CD14-positive monocyte (primary cell): Measurements from ENCODE around the gene SF1. TPM values are rescaled to one million over a fixed set of nuclear protein-coding genes. Genes with fewer than 3 reads are reported as not detected.

Experiments
- DNase-seq, 3 donors: peaks; one replicate each; pipeline ENCODE4 v3.0.0-alpha.2; 2011 to 2022
- H2AFZ ChIP-seq: 2 replicates; pipeline ENCODE4 v1.6.0; 2012; ENCODE audit warnings: mild to moderate bottlenecking, low read depth, low read length, inconsistent platforms; ENCODE audit not compliant: insufficient read depth, poor library complexity, severe bottlenecking
- H3K27ac ChIP-seq, 2 donors: 1 replicate in 1 of 2; 2 replicates in 1 of 2; pipeline ENCODE4 v1.5.1; 2012 to 2013; ENCODE audit warnings: low read length in 2 of 2, control low read depth in 1 of 2, inconsistent platforms in 1 of 2, low read depth in 1 of 2, mild to moderate bottlenecking in 1 of 2
- H3K27me3 ChIP-seq, 2 donors: one replicate each; pipeline versions ENCODE4 v1.6.0 to v1.6.1; 2011 to 2013; ENCODE audit warnings: low read length in 2 of 2; ENCODE audit not compliant: control insufficient read depth in 2 of 2, insufficient read depth in 2 of 2
- H3K36me3 ChIP-seq, 2 donors: replicated peaks in 1 of 2; 1 replicate in 1 of 2; 2 replicates in 1 of 2; pipeline versions ENCODE4 v1.5.1 to v1.6.1; 2012 to 2013; ENCODE audit warnings: low read length in 2 of 2, control low read depth in 1 of 2, inconsistent platforms in 1 of 2, mild to moderate bottlenecking in 1 of 2; ENCODE audit not compliant: insufficient read depth in 2 of 2, control insufficient read depth in 1 of 2
- H3K4me1 ChIP-seq, 2 donors: 1 replicate in 1 of 2; 2 replicates in 1 of 2; pipeline versions ENCODE4 v1.5.1 to v1.6.1; 2012 to 2013; ENCODE audit warnings: low read length in 2 of 2, control low read depth in 1 of 2, inconsistent platforms in 1 of 2, mild to moderate bottlenecking in 1 of 2, moderate library complexity in 1 of 2; ENCODE audit not compliant: insufficient read depth in 2 of 2, control insufficient read depth in 1 of 2
- H3K4me2 ChIP-seq: replicated peaks from 2 replicates; pipeline ENCODE3; 2012; ENCODE audit warnings: low read length, moderate library complexity, mild to moderate bottlenecking; ENCODE audit not compliant: poor library complexity, severe bottlenecking; ENCODE audit errors: extremely low read depth
- H3K4me3 ChIP-seq, 3 experiments: fragments of 200-600 bp in 1 of 3; sonication (generic) in 1 of 3; replicated peaks in 1 of 3; 1 replicate in 2 of 3; 2 replicates in 1 of 3; pipeline ENCODE4 v1.5.1; 2011 to 2013; ENCODE audit warnings: low read length in 3 of 3, mild to moderate bottlenecking in 3 of 3, control low read depth in 2 of 3, low read depth in 2 of 3, inconsistent platforms in 1 of 3, moderate library complexity in 1 of 3
- H3K79me2 ChIP-seq: 2 replicates; pipeline ENCODE4 v1.6.0; 2012; ENCODE audit warnings: mild to moderate bottlenecking, control low read depth, inconsistent platforms, low read length, moderate library complexity; ENCODE audit not compliant: insufficient read depth
- H3K9ac ChIP-seq: 2 replicates; pipeline ENCODE4 v1.6.0; 2017; ENCODE audit warnings: low read length, mild to moderate bottlenecking; ENCODE audit not compliant: insufficient read depth, poor library complexity, severe bottlenecking
- H3K9me3 ChIP-seq, 2 donors: replicated peaks in 1 of 2; 1 replicate in 1 of 2; 2 replicates in 1 of 2; pipeline versions ENCODE4 v1.5.1 to v1.6.1; 2012 to 2013; ENCODE audit warnings: low read length in 2 of 2, control low read depth in 1 of 2; ENCODE audit not compliant: control insufficient read depth in 1 of 2, insufficient read depth in 1 of 2
- H4K20me1 ChIP-seq: 2 replicates; pipeline ENCODE4 v1.6.0; 2012; ENCODE audit warnings: mild to moderate bottlenecking, low read length, control low read depth, moderate library complexity; ENCODE audit not compliant: insufficient read depth
- H3K27ac Mint-ChIP-seq, 7 donors: one replicate each; pipeline ENCODE4 v1.8.0; 2020; ENCODE audit warnings: mild to moderate bottlenecking in 7 of 7, mixed read lengths in 7 of 7, moderate library complexity in 6 of 7, inconsistent platforms in 2 of 7
- H3K27me3 Mint-ChIP-seq, 3 donors: one replicate each; pipeline ENCODE4 v1.8.0; 2021 to 2022; ENCODE audit warnings: low read depth in 3 of 3, mild to moderate bottlenecking in 3 of 3, mixed read lengths in 3 of 3, moderate library complexity in 3 of 3, inconsistent platforms in 1 of 3
- H3K36me3 Mint-ChIP-seq, 2 donors: one replicate each; pipeline ENCODE4 v1.8.0; 2020; ENCODE audit warnings: mixed read lengths in 2 of 2, inconsistent platforms in 1 of 2, mild to moderate bottlenecking in 1 of 2
- H3K4me1 Mint-ChIP-seq: one replicate; pipeline ENCODE4 v1.8.0; 2020; ENCODE audit warnings: mild to moderate bottlenecking, mixed read lengths
- H3K4me3 Mint-ChIP-seq, 2 donors: one replicate each; pipeline ENCODE4 v1.8.0; 2020; ENCODE audit warnings: mild to moderate bottlenecking in 2 of 2, mixed read lengths in 2 of 2, moderate library complexity in 1 of 2
- H3K9me3 Mint-ChIP-seq, 7 donors: one replicate each; pipeline ENCODE4 v1.8.0; 2020 to 2022; ENCODE audit warnings: mixed read lengths in 7 of 7, mild to moderate bottlenecking in 6 of 7, moderate library complexity in 6 of 7, inconsistent platforms in 2 of 7
- WGBS: methylation state at CpG from one replicate; pipeline ENCODE4 v1.1.5; 2013; ENCODE audit warnings: missing lambda C conversion rate; ENCODE audit not compliant: insufficient coverage; 5-methylcytosine and 5-hydroxymethylcytosine counted together
- intact Hi-C, 2 donors: fragments of 100-400 bp; cut with micrococcal nuclease; formaldehyde crosslinking; loops; one replicate each; pipeline versions ENCODE4 v1.15.0 to v1.15.1; 2023
- polyA plus RNA-seq, 3 donors: library from polyadenylated mRNA; depleted of rRNA in 1 of 3; unstranded in 2 of 3; stranded (reverse) in 1 of 3; fragments of 300-500 nt in 2 of 3; fragments of >200 nt in 1 of 3; fragmentation: Illumina TruSeq in 2 of 3; gene quantifications; 1 replicate in 2 of 3; 2 replicates in 1 of 3; pipeline ENCODE4 v1.2.3, GENCODE V29; 2012 to 2021
- TF ChIP-seq, protein P1 (sequence below): fragments of 200-600 bp; IDR thresholded peaks from one replicate; pipeline ENCODE4 v1.8.0; 2022; ENCODE audit warnings: antibody characterized with exemption, mild to moderate bottlenecking

SF1 gene
- polyA plus RNA-seq, 3 donors: 31.6 to 302 (median 47.7) TPM

DNA sequence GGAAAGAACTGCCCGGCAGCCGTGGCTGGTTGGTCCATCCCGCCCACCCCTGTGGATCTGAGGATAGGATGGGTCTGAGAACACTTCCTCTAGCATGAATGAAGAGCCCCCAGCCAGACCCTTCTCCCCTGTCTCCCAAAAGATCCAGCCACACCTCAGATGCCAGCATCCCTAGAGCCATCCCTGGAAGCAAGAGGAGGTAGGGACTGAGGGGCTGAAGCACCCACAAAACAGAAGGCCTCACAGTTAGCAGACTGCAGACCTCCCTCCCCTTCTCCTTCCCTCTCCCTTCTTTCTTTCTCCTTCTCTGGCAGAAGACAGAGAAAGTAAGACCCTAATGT, 57.0 kb downstream of the SF1 start:
- Histone ChIP-seq H3K9me3 (no peaks in the 10 kb centered on the region), H3K36me3 (peaks cover 0 to 5% of the 10 kb centered on the region in 2 donors), H3K4me2 (no peak overlapping the region), H4K20me1 (peaks cover 23% of the 10 kb centered on the region), H3K9ac (no peak overlapping the region), H3K79me2 (no peaks in the 10 kb centered on the region), H3K27ac (no peak overlapping the region), H3K27me3 (peaks cover 5 to 40% of the 10 kb centered on the region in 2 donors), H3K4me1 (peaks cover 15 to 32% of the 10 kb centered on the region in 2 donors), H3K4me3 (no peak overlapping the region), H2AFZ (no peak overlapping the region)
- WGBS: no CpG with 5 or more reads among the region's 3 CpGs
- peaks cover 20% of the 10 kb centered on the region for H3K4me1 Mint-ChIP-seq
- peak overlapping the region in 1 of 2 donors; percentile 46 for H3K4me3 Mint-ChIP-seq
- intact Hi-C loops: loop anchor here (5.0 kb wide), 2 partner anchors 69 to 234 kb away; no protein-coding TSS in a partner anchor
- TF ChIP-seq, protein P1, sequence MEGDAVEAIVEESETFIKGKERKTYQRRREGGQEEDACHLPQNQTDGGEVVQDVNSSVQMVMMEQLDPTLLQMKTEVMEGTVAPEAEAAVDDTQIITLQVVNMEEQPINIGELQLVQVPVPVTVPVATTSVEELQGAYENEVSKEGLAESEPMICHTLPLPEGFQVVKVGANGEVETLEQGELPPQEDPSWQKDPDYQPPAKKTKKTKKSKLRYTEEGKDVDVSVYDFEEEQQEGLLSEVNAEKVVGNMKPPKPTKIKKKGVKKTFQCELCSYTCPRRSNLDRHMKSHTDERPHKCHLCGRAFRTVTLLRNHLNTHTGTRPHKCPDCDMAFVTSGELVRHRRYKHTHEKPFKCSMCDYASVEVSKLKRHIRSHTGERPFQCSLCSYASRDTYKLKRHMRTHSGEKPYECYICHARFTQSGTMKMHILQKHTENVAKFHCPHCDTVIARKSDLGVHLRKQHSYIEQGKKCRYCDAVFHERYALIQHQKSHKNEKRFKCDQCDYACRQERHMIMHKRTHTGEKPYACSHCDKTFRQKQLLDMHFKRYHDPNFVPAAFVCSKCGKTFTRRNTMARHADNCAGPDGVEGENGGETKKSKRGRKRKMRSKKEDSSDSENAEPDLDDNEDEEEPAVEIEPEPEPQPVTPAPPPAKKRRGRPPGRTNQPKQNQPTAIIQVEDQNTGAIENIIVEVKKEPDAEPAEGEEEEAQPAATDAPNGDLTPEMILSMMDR: no peak
- H3K36me3 Mint-ChIP-seq: peaks cover 0 to under 1% of the 10 kb centered on the region in 2 donors
- H3K27ac Mint-ChIP-seq: no peak overlapping the region
- peaks cover 34 to 51% (median 36%) of the 10 kb centered on the region in 3 donors for H3K27me3 Mint-ChIP-seq
- no peak for DNase-seq
- peaks cover 0 to 2% (median 0%) of the 10 kb centered on the region in 7 donors for H3K9me3 Mint-ChIP-seq

DNA sequence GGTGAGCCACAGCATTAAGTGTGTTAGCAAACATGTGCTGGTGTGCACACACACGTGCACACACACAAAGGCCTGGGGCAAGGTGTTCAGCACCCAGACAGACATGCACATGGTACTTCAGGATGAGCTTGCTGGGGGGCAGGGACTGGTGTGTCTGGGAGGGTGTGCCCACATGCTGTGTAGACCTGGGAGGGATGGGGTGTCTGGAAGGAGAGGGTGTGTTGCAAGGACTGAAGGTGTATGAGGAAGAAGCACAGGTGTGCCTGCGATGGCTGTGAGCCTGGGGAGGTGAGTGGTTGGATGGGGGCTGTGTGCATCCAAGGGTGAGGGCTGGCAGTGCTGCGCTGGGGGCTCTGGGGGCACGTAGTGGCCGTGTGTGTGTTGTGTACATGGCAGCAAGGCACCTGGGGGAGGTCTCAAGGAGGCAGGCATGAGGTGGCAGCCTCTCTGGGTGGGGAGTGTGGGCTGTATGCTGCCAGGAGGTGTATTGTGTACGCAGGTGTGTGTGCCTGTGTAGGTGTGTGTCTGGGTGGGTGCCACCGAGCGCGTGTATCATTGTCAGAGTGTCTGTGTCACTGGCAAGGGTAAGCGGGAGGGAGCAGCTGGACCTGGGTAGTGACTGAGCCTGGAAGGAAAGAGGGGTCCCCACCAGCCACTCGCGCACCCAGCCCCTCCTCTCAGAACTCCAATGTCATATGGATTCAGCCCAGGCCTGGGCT, 57.5 kb downstream of the SF1 start:
- H3K4me2 ChIP-seq: no peak overlapping the region
- no peak overlapping the region for H3K4me3 ChIP-seq
- TF ChIP-seq, protein P1: no peak
- H3K4me3 Mint-ChIP-seq: peak overlapping the region in 1 of 2 donors; percentile 46
- no peaks in the 10 kb centered on the region for H3K36me3 Mint-ChIP-seq
- H3K9ac ChIP-seq: no peak overlapping the region
- H3K27me3 ChIP-seq: peaks cover 5 to 44% of the 10 kb centered on the region in 2 donors
- H3K27ac ChIP-seq: no peak overlapping the region
- peaks cover 20% of the 10 kb centered on the region for H3K4me1 Mint-ChIP-seq
- no peak for DNase-seq
- H3K4me1 ChIP-seq: peaks cover 15 to 27% of the 10 kb centered on the region in 2 donors
- H3K9me3 Mint-ChIP-seq: peaks cover 0 to 2% (median 0%) of the 10 kb centered on the region in 7 donors
- H3K9me3 ChIP-seq: no peaks in the 10 kb centered on the region
- H3K27me3 Mint-ChIP-seq: peaks cover 40 to 56% (median 41%) of the 10 kb centered on the region in 3 donors
- no peak overlapping the region for H3K27ac Mint-ChIP-seq
- WGBS: 89% methylated on average over 7 of the region's 12 CpGs
- H2AFZ ChIP-seq: no peak overlapping the region
- H4K20me1 ChIP-seq: peaks cover 19% of the 10 kb centered on the region
- H3K79me2 ChIP-seq: no peaks in the 10 kb centered on the region
- intact Hi-C loops: loop anchor here (5.0 kb wide), 2 partner anchors 68 to 233 kb away; no protein-coding TSS in a partner anchor
- no peaks in the 10 kb centered on the region for H3K36me3 ChIP-seq
